NB4 (cell line): ENCODE data around the gene CCNB1.

Experiments used
- CTCF ChIP-seq: IDR thresholded peaks from one replicate; pipeline ENCODE4 v1.5.1; 2012; ENCODE audit warnings: low read depth, low read length
- MYC ChIP-seq: IDR thresholded peaks from 2 replicates; pipeline ENCODE4 v1.6.1; 2011; ENCODE audit warnings: low read depth, low read length
- POLR2A ChIP-seq: IDR thresholded peaks from 2 replicates; pipeline ENCODE4 v1.6.1; 2011; ENCODE audit warnings: mild to moderate bottlenecking; ENCODE audit not compliant: insufficient read length; ENCODE audit errors: extremely low read depth

GRCh38 chr5:69166686-69167492 is at the start of gene CCNB1:
- TF ChIP-seq CTCF (no peak), MYC (peak; percentile 94), POLR2A (peak; percentile 78)
